ENCODE results near the gene SLC22A23.

- TF ChIP-seq, protein P1, sequence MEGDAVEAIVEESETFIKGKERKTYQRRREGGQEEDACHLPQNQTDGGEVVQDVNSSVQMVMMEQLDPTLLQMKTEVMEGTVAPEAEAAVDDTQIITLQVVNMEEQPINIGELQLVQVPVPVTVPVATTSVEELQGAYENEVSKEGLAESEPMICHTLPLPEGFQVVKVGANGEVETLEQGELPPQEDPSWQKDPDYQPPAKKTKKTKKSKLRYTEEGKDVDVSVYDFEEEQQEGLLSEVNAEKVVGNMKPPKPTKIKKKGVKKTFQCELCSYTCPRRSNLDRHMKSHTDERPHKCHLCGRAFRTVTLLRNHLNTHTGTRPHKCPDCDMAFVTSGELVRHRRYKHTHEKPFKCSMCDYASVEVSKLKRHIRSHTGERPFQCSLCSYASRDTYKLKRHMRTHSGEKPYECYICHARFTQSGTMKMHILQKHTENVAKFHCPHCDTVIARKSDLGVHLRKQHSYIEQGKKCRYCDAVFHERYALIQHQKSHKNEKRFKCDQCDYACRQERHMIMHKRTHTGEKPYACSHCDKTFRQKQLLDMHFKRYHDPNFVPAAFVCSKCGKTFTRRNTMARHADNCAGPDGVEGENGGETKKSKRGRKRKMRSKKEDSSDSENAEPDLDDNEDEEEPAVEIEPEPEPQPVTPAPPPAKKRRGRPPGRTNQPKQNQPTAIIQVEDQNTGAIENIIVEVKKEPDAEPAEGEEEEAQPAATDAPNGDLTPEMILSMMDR (conservative IDR thresholded peaks at IDR 0.05; ENCODE audit: low read length): no peak
- TF ChIP-seq EZH2phosphoT487 (IDR thresholded peaks at IDR 0.05; ENCODE audit: borderline replicate concordance, low read depth, low read length): no peak
Measured at GRCh38 chr6:3413592-3413991, 43.3 kb downstream of the SLC22A23 start.
